Karpas-422 (cell line): ENCODE results near the gene C10orf67. TPM values are rescaled to one million over a fixed set of nuclear protein-coding genes. Genes with fewer than 3 reads are reported as not detected.

Source experiments
- DNase-seq: peaks from one replicate; pipeline ENCODE4 v3.0.0-alpha.2; 2015
- H2AFZ ChIP-seq: fragments of 200-600 bp; sonication (generic); 2 replicates; pipeline ENCODE4 v1.6.1; 2014; ENCODE audit warnings: antibody characterized with exemption, low read length, mixed read lengths
- H3K27ac ChIP-seq: fragments of 200-600 bp; sonication (generic); 2 replicates; pipeline ENCODE4 v1.5.1; 2014; ENCODE audit warnings: mild to moderate bottlenecking, low read length, moderate library complexity
- H3K27me3 ChIP-seq: fragments of 200-600 bp; sonication (generic); 2 replicates; pipeline ENCODE4 v1.6.1; 2014; ENCODE audit warnings: low read length, mixed read lengths
- H3K36me3 ChIP-seq: fragments of 200-600 bp; sonication (generic); 2 replicates; pipeline ENCODE4 v1.6.1; 2014; ENCODE audit warnings: low read length, mixed read lengths; ENCODE audit not compliant: insufficient read depth
- H3K4me1 ChIP-seq: fragments of 200-600 bp; sonication (generic); 2 replicates; pipeline ENCODE4 v1.6.1; 2014; ENCODE audit warnings: mild to moderate bottlenecking, low read length, mixed read lengths
- H3K4me2 ChIP-seq: fragments of 200-600 bp; sonication (generic); 2 replicates; pipeline ENCODE4 v1.6.1; 2014; ENCODE audit warnings: low read length, low read depth, mild to moderate bottlenecking; ENCODE audit not compliant: poor library complexity, severe bottlenecking
- H3K4me3 ChIP-seq: fragments of 200-600 bp; sonication (generic); 2 replicates; pipeline ENCODE4 v1.5.1; 2014; ENCODE audit warnings: mild to moderate bottlenecking, antibody characterized with exemption, low read length, mixed read lengths
- H3K79me2 ChIP-seq: fragments of 200-600 bp; sonication (generic); 2 replicates; pipeline ENCODE4 v1.6.1; 2014; ENCODE audit warnings: mild to moderate bottlenecking, low read length, mixed read lengths
- H3K9ac ChIP-seq: fragments of 200-600 bp; sonication (generic); 2 replicates; pipeline ENCODE4 v1.6.0; 2014; ENCODE audit warnings: low read length
- H3K9me2 ChIP-seq: fragments of 200-600 bp; sonication (generic), shearing (Covaris generic); replicated peaks from 2 replicates; pipeline ENCODE4 v1.6.0; 2014; ENCODE audit warnings: mild to moderate bottlenecking, low read length, moderate library complexity; ENCODE audit not compliant: insufficient read depth
- H3K9me3 ChIP-seq: fragments of 300-700, 200-600 bp; sonication (generic); 2 replicates; pipeline ENCODE4 v1.6.1; 2014; ENCODE audit warnings: low read length, mixed read lengths
- H4K20me1 ChIP-seq: fragments of 200-600 bp; sonication (generic); 2 replicates; pipeline ENCODE4 v1.6.1; 2014; ENCODE audit warnings: mild to moderate bottlenecking, antibody characterized with exemption, low read length, low read depth; ENCODE audit not compliant: insufficient read depth
- total RNA-seq: library from RNA; depleted of rRNA; stranded (reverse); fragments of >200 nt; shearing (Covaris generic); gene quantifications from 2 replicates; pipeline ENCODE4 v1.2.3, GENCODE V29; 2014; ENCODE audit warnings: low replicate concordance

The C10orf67 gene
- total RNA-seq, 1 experiment from 2014 or later = not detected

GRCh38 chr10:23186697-23187096, 157.9 kb downstream of the C10orf67 start:
- H4K20me1 ChIP-seq = no peaks in the 10 kb centered on the region
- no peaks in the 10 kb centered on the region for H3K4me1 ChIP-seq
- no peaks in the 10 kb centered on the region for H3K9me2 ChIP-seq
- no peaks in the 10 kb centered on the region for H3K9me3 ChIP-seq
- H3K27me3 ChIP-seq = no peaks in the 10 kb centered on the region
- no peak overlapping the region for H3K9ac ChIP-seq
- H3K79me2 ChIP-seq = no peaks in the 10 kb centered on the region
- no peak overlapping the region for H3K27ac ChIP-seq
- no peak overlapping the region for H3K4me3 ChIP-seq
- H3K36me3 ChIP-seq = no peaks in the 10 kb centered on the region
- no peak overlapping the region for H3K4me2 ChIP-seq
- DNase-seq = no peak
- H2AFZ ChIP-seq = no peak overlapping the region

DNA sequence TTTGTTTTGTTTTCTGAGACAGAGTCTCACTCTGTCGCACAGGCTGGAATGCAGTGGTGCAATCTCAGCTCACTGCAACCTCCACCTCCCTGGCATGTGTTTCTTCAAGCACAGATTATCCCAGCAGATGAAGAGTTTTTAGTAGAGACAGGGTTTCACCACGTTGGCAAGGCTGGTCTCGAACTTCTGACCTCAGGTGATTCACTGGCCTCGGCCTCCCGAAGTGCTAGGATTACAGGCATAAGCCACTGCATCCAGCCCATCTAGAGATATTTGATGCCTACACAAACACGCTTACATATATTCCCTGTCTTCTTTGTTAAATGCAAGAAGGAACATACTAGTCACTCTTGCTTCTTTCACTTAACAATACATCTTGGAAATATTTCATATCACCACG, 158.4 kb downstream of the C10orf67 start:
- no peak overlapping the region for H3K9ac ChIP-seq
- no peak for DNase-seq
- H3K79me2 ChIP-seq = no peaks in the 10 kb centered on the region
- no peak overlapping the region for H3K4me3 ChIP-seq
- H3K9me3 ChIP-seq = no peaks in the 10 kb centered on the region
- H3K4me2 ChIP-seq = no peak overlapping the region
- H3K27ac ChIP-seq = no peak overlapping the region
- no peaks in the 10 kb centered on the region for H4K20me1 ChIP-seq
- no peak overlapping the region for H2AFZ ChIP-seq
- H3K4me1 ChIP-seq = no peaks in the 10 kb centered on the region
- H3K9me2 ChIP-seq = no peaks in the 10 kb centered on the region
- H3K27me3 ChIP-seq = no peaks in the 10 kb centered on the region
- H3K36me3 ChIP-seq = no peaks in the 10 kb centered on the region

- Histone ChIP-seq H3K4me3 (no peak overlapping the region), H3K36me3 (no peaks in the 10 kb centered on the region), H3K9me3 (no peaks in the 10 kb centered on the region), H3K9ac (no peak overlapping the region), H3K27ac (no peak overlapping the region), H3K9me2 (no peaks in the 10 kb centered on the region), H3K4me2 (no peak overlapping the region), H4K20me1 (no peaks in the 10 kb centered on the region), H3K27me3 (no peaks in the 10 kb centered on the region), H2AFZ (no peak overlapping the region), H3K79me2 (no peaks in the 10 kb centered on the region), H3K4me1 (no peaks in the 10 kb centered on the region)
- no peak for DNase-seq
These were observed 169.6 kb downstream of the C10orf67 start for GRCh38 chr10:23174977-23175512.

- Histone ChIP-seq H3K36me3 (no peaks in the 10 kb centered on the region), H4K20me1 (no peaks in the 10 kb centered on the region), H3K9me3 (no peaks in the 10 kb centered on the region), H3K9me2 (no peaks in the 10 kb centered on the region), H3K79me2 (no peaks in the 10 kb centered on the region), H3K4me2 (no peak overlapping the region), H3K9ac (no peak overlapping the region), H3K27ac (no peak overlapping the region), H3K4me1 (no peaks in the 10 kb centered on the region), H3K27me3 (no peaks in the 10 kb centered on the region), H3K4me3 (no peak overlapping the region), H2AFZ (no peak overlapping the region)
- DNase-seq = no peak
These were observed 170.3 kb downstream of the C10orf67 start for GRCh38 chr10:23174074-23174976.

GRCh38 chr10:23173214-23174073, 171.2 kb downstream of the C10orf67 start:
- Histone ChIP-seq H3K36me3 (no peaks in the 10 kb centered on the region), H3K4me2 (no peak overlapping the region), H3K79me2 (no peaks in the 10 kb centered on the region), H4K20me1 (no peaks in the 10 kb centered on the region), H3K9me3 (no peaks in the 10 kb centered on the region), H3K9me2 (no peaks in the 10 kb centered on the region), H3K4me3 (no peak overlapping the region), H2AFZ (no peak overlapping the region), H3K27ac (no peak overlapping the region), H3K27me3 (no peaks in the 10 kb centered on the region), H3K4me1 (no peaks in the 10 kb centered on the region), H3K9ac (no peak overlapping the region)
- DNase-seq = no peak

GRCh38 chr10:23172429-23173213, 172.0 kb downstream of the C10orf67 start:
- H3K27ac ChIP-seq = no peak overlapping the region
- H3K9ac ChIP-seq = no peak overlapping the region
- no peak for DNase-seq
- no peak overlapping the region for H3K4me2 ChIP-seq
- no peaks in the 10 kb centered on the region for H3K27me3 ChIP-seq
- no peaks in the 10 kb centered on the region for H3K4me1 ChIP-seq
- H2AFZ ChIP-seq = no peak overlapping the region
- H4K20me1 ChIP-seq = no peaks in the 10 kb centered on the region
- H3K79me2 ChIP-seq = no peaks in the 10 kb centered on the region
- no peaks in the 10 kb centered on the region for H3K36me3 ChIP-seq
- no peaks in the 10 kb centered on the region for H3K9me2 ChIP-seq
- no peaks in the 10 kb centered on the region for H3K9me3 ChIP-seq
- H3K4me3 ChIP-seq = no peak overlapping the region

DNA sequence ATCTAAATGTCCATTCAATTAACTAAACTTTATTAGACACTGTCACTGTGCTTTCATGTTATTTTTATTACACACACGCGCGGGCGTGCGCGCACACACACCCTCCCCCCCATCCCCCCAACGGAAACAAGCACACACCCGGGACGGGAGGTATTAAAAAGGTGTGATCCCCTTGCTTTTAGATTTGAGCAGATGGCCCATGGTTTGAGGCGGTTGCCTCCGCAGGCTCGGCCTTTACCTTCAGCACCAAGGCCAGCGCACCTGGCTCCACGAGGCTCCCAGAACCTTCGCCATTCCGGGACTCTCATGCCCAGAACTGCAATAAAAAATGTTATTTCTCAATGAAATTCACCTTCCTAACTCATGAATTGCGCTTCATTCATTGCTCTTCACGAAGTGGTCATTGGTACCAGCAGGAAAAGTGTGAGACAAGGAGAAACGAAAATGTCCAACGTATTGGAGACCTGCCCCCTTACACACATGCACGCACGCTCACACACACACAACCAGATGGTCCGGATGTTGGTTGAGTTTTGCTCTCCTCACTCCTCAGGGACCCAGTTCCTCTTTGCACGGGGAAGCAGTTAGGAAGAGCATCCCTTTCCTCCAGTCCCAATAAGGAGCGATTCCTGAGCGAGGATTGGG, 173.2 kb downstream of the C10orf67 start:
- no peak overlapping the region for H3K4me3 ChIP-seq
- H3K4me2 ChIP-seq = no peak overlapping the region
- H3K9ac ChIP-seq = no peak overlapping the region
- no peak overlapping the region for H3K27ac ChIP-seq
- H3K79me2 ChIP-seq = no peaks in the 10 kb centered on the region
- H2AFZ ChIP-seq = no peak overlapping the region
- no peaks in the 10 kb centered on the region for H3K4me1 ChIP-seq
- H4K20me1 ChIP-seq = no peaks in the 10 kb centered on the region
- no peaks in the 10 kb centered on the region for H3K27me3 ChIP-seq
- H3K9me2 ChIP-seq = no peaks in the 10 kb centered on the region
- no peaks in the 10 kb centered on the region for H3K36me3 ChIP-seq
- no peak for DNase-seq
- no peaks in the 10 kb centered on the region for H3K9me3 ChIP-seq
